GM21360 (cell line): ENCODE results near the gene RBBP8NL.
"Not testable (repeated sequence)": the region's sequence is repeated elsewhere in the genome, so short reads cannot be mapped to it uniquely, and the experiment has no call there.

Experiments used
- ATAC-seq: cut with Tn5 transposase; IDR thresholded peaks from one replicate; pipeline ENCODE4 v1.9.1; 2021; ENCODE audit warnings: mild to moderate bottlenecking, moderate library complexity; ENCODE audit not compliant: unreplicated experiment

The RBBP8NL gene

DNA sequence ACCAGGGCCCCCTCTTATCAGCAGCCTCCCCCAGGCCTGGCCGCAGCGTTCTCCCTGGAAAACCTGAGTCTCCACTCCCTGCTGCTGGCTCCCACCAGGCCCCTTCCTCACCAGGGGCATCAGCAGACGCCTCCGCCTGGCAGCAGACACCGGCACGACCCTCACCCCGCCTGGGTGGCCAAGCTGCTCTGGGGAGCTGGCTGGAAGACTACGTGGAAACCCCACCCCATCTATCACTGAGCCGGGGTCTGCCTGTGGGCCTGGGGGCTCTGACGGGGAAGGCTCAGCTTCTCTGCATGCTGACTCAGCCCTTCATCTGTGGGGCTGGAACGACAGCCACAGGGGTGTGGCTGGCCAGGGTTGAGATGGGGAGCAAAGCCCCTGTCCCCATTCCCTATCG is 19.1 kb upstream of the RBBP8NL start:
- no peak for ATAC-seq

DNA sequence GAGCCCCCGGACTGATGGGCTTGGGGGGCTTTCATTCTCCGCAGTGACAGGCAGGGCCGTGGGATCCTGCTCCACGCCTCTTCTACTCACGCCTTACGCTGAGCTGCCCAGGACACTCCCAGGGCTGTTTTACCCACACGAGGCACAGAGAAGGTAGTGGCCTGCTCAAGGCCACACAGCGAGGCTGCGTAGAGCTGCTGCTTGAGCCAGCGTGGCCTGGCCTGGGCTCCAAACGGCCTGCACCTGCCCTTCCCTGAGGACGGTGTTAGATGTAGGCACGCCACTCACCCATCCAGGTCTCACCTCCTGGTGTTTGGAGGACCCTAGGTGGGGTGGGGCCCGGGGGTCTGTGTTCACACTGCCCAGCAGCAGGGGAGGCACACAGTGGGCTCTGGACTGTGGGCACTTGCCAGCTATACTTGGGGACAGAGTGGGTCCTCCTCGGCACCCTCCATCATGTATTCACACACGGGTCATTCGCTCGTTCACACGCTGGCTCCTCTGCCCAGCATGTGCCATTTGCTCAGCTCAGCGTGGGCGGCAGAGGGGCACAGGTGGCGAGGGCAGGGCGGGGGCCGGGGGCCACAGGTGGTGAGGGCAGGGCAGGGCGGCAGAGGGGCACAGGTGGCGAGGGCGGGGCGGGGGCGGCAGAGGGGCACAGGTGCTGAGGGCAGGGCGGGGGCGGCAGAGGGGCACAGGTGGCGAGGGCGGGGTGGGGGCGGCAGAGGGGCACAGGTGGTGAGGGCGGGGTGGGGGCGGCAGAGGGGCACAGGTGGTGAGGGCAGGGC is 18.4 kb upstream of the RBBP8NL start:
- no peak for ATAC-seq

DNA sequence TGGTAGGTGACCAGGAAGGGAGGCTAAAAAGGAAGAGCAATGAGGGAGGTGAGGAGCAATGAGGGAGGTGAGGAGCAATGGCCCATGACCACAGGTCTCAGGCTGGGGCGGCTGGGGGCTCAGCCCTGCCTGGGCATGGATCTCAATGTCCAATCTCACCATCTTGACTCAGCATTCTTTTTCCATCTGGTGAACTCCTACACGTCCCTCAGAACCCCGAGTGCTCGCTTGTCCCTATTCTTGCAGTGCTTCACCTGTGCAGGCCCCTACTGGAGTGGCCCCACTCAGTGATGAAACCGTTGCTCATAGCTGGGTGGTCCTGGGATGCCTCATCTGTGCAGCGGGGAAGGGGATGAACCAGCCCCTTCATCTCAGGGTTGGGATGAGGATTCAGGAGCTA is 16.9 kb upstream of the RBBP8NL start:
- no peak for ATAC-seq

DNA sequence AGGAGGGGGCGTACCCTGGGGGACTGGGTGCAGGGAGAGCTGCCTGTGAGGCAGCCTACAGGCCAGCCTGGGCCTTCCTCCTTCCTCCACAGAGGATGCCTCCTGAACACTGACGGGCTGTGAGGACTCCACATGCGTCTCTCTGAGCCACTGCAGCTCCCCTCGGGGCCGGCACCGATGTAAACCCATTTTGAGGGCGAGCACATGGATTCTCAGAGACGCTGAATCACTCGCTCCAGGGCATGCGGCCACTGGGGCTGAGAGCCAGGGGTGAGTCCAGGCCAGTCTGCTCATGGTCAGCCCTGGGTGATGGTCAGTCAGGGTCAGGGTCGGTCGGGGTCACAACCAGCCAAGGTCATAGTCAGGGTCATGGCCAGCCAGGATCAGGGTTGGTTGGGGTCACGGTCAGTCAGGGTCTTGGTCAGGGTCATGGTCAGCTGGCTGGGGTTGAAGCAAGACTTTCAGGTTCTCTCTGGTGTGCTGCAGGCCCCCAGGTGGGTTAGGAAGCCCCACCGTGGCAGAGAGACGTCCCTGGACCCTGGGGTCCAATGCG is 14.7 kb upstream of the RBBP8NL start:
- no peak for ATAC-seq

DNA sequence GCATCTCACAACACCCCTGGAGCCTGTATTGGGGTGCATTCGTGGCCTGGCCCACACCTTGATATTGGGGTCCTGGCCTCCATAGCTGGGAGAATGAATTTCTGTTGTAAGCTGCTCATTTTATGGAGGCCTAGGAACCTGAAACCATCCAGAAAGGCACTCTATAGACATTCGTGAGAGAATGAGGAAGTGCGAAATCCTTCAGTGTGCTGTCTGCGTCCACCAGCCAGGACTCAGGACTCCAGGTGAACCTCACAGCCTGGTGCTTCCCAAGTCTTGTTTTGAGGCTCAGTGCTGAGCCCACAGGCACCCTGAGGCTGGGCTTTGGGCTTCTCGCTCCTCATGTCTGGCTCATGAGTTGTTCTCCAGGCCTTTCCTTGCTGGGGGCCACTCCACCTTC is 11.9 kb upstream of the RBBP8NL start:
- no peak for ATAC-seq

DNA sequence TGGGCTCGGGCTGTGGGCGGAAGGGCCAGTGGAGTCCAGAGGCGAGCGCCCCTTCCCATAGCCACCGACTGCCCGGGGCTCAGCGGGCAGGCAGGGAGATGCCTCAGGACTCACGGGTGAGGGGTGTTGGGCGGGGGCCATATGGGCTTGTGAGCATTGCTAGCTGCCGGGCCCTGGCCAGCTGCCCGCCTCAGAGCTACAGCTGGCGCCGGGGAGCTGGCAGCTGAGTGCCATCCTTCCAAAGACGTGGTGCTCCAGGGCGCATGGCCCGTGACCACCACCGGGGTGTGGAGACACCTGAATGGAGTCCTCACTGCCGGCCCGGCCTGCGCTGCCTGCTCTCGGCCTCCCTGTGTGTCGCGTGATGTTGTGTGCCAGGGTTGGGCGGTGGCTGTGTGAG is 10.6 kb upstream of the RBBP8NL start:
- no peak for ATAC-seq

DNA sequence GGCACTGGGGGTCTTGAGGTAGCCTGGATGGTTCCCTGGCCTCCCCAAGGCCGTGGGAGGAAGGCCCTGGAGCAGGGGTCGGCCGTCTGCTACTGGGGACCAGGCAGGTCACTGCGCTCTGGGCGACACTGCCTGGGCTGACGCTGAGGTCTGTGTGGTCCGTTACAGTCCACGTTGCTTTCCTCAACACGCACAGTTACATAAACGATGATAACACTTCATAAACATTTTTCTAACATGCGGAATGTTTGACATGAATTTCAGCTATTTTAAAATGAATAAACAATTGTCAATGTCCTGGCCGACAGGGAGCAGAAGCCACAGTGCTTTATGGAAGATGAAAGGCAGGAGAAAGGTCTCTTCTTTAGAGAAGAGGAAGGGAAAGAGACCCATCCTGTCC is 10.2 kb upstream of the RBBP8NL start:
- no peak for ATAC-seq

DNA sequence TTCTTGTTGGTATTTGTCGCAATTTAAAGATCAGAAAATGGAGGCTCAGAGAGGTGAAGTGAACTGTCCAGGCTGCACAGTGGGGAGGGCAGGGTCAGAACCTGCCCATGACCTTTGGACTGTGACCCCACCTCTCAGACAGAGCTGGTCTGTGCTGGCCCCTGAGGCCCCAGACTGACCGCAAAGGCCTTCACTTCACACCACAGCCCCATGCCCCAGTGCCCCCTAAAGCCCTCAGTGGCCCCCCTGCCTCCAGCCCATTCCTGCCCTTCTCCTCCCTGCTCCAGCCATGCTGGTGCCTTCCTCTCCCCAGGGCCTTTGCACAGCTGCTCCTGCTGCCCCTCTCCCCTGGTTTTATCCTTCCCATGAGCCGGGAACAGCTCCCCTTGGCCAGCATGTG is 9.4 kb upstream of the RBBP8NL start:
- no peak for ATAC-seq

DNA sequence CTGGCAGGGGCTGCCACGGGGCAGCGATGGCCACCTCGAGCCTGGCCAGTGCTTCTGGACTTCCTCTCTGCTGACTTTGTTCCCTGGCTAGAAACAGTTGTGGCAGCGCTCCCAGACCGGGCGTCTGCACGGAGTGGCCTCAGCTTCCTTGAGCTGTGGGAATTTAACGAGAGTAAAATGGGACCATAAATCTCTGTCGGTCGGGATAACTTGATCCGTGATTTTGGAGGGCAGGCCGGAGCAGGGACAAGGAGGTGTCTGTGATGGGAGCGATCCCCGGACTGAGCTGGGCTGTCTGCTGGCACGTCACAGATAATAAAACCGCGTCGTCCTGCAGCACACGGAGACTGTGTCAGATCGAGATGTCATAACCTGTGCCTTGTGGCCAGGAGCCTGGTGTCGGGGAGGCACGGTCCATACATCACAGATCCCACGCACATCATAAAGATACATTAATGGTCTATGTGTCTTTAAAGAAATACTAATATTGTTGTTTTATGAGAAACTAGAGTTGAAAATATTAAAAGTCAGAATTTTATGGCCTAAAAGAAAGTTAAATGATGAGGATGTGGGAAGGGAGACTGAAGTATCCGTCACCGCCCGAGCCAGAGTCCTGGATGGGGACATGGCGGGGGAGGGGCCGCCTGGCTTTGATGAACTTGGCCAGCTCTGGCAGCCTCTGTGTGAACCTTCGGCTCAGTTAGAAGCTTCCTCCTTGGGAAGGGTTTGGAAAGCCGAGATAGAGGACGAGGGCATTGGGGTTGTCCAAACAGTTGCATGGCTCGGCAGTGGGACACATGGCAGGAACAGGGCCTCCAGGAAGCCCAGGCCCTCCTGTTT is 6.5 kb upstream of the RBBP8NL start:
- no peak for ATAC-seq

DNA sequence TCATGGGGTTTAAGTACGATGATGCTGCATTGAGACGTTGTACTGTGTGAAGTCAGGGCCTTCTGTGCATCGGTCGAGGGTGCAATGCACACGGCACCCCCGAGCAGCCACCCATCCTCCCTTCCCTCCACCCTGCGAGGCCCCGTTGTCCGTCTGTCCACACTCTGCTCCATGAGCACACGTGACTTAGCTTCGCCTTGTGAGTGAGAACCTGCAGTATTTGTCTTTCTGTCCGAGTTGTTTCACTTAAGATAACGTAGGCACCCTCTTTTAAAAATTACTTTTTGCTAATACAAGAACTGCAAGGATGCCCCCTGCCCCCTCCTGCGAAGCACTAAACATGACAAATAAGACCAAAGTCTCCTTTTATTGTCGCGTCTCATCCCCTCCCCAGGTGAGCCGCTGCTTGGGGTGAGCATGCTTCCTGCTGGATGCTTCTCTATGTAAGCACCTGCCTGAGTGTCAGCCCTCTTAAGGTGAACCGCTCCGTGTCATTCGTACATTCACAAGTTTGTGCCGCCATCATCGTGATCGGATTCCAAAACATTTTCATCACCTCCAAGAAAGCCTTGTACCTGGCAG is 3.6 kb upstream of the RBBP8NL start:
- no peak for ATAC-seq

DNA sequence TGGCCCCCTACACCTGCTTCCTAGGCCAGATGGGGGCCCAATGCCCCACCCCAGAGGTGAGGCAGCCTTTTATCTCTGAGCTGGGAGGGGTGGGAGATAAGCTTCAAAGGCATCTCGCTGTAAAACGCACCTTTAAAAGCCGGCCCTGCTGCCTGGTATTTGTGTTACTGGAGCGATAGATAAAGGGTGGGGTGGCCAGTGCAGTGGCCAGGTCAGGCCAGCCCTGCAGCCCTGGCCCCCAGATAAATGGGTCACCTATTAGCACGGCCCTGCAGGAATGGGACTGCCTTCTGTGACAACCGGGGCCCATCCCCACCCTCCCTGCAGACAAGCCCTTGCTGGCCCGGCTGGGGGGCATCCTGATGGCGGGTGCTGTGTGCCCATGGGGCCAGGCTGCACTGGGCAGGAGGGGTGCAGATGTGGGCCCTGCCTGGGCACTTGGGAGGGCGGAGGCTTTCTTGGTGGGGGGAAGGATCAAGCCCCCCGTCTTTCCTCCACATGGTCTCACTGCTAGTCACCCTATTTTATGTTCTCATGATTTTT is 3.0 kb upstream of the RBBP8NL start:
- no peak for ATAC-seq

DNA sequence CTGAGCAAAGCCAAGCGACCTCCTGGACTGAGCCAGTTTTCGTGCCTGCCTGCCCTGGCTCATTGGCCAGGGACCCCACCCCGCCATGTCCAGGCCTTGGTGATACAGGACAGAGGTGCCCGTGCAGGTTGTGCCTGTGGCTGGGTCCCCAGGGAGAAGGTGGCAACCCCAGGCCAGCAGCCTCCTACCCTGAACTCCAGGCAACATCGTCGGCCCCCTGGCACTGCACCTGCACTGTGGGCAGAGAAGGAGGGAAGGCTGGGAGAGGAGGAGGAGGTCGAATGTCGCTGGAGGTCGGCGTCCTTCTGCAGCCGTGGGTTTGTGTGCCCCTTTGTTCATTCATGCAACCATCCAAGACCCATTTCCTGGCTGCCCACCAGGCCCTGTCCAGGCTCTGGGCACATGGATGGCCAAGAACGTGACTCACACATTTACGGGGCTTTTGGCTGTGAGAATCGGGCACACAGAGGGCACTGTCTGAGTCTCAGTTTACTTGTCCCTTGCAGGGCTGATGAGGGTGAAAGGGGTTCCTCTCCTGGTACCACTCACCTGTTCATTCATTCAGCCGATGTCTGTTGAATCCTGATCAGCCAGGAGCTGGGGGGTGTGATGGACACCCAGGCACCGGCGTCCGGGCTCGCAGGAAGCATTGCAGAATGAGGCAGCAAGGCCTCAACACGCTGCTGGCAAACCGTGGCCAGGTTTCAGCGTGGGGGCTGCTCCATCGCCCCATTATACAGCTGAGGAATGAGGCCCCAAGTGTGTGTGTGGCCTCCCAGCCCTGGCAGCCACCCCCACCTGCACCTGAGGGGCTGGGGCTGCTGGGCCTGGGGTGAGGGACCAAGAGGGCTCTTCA is 2.3 kb upstream of the RBBP8NL start:
- no peak for ATAC-seq

DNA sequence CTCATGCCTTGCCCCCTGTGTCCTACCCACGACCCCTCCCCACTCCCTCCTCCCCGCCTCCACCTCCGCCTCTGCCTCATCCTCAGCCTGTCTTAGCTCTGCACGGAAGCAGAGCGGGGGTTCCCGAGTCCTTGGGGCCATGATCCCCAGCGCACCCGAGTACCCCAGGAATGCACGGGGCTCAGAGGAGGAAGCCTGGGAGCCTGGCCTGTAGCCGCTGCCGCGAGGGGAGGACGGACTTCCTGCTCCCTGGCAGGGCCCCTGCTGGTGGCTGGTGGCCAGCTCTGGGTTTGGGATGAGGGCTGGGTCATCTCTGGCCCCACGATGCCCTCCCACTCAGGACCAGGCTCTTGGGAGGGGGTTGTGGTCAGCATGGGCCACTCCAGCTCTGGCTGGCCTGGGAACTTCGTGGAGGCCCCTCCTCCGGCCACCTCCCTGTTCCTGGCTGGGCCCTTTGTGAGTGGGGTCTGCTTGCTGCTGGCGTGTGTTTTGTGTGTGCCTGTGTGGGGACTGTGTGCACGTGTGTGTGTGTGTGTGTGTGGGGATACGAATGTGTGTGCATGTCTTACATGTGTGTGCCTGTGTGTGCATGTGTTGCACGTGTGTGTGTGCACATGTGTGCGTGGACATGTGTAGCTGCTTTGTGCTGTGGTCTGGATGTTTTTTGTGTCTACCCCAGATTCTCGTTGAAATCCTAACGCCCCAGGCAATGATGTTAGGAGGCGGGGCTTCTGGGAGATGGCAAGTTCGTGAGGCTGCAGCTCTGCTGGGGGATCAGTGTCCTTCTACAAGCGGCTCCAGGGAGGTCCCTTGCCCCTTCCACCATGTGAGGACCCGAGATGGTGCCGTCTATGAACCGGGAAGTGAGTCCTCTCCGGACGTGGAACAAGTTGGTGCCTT is 1.3 kb upstream of the RBBP8NL start:
- no peak for ATAC-seq

DNA sequence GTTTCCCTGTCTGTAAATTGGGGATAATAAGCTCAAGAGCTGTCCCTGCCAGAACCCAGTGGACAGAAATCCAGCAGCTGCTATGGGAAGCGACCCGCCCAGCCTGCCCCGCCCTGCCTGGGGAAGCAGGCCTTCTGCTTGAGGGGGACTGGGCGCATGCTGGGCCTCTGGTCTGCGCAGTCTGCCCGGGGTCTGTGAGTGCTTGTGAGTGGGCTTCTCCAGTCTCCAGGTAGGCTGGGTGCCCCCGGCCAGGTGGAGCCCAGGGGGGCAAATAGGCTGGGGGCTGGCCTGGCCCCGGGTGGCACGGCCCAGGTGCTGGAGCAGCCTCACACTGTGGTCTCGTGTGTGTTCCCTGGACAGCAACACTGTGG is 648 bp upstream of the RBBP8NL start:
- ATAC-seq, result no peak

DNA sequence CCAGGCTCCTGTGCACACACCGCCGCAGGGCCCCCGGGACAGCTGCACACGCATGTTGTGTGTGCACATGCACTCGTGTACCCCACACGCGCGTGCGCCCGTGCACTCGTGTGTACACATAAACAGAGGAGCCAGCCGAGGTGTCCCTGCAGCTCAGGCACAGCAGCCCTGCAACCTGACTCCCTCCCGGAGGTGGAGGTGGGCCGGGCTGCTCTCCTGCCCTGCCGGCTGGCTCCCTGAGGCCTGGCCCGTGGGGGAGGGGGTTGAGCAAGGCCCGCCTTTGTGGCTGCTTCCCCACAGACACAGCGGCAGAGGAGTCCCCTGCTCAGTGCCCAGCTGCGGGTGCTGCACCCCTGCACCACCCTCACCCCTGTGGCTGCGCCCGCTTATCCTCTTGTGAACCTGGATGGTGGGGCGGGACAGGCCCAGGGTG is 624 bp downstream of the RBBP8NL start:
- ATAC-seq, result no peak

DNA sequence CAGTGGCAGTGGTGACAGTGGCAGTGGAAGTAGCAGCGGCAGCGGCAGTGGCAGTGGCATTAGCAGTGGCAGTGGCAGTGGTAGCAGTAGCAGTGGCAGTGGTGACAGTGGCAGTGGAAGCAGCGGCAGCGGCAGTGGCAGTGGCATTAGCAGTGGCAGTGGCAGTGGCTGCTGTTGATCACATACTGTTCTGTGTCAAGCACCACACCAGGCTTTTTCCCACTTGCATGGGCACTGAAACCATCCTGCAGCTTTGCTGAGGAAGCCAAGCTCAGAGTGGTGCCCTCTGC is 1.3 kb downstream of the RBBP8NL start:
- not testable (repeated sequence) for ATAC-seq

DNA sequence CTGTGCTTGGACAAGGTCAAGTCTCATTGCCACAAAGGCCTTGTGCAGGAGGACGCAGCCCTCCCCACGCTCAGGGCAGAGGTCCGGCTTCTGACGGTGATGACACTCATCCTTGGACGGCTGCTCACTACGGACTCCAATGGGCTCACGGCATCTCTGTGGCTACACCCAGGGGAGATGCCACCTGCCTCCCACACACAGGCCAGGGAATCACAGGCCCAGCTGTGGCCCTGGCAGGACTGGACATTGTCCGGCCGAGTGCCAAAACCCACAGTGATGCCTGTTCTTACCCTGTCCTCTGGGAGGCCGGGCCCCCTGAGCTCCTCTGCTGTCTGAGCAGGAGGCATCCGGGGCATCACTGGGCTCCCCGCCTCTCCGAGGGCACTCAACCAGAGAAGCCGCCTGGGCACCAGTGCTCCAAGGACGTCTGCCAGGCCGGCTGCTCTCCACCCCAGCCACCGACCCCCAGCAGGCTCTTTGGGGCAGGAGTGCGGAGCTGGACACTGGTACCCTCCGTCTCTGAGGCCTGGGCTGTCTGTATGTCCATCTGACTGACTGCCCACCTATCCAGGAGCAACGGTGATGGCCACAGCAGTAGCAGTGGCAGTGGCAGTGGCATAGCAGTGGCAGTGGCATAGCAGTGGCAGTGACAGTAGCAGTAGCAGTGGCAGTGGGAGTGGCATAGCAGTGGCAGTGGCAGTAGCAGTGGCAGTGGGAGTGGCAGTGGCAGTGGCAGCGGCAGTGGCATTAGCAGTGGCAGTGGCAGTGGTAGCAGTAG is 1.9 kb downstream of the RBBP8NL start:
- ATAC-seq, result no peak

DNA sequence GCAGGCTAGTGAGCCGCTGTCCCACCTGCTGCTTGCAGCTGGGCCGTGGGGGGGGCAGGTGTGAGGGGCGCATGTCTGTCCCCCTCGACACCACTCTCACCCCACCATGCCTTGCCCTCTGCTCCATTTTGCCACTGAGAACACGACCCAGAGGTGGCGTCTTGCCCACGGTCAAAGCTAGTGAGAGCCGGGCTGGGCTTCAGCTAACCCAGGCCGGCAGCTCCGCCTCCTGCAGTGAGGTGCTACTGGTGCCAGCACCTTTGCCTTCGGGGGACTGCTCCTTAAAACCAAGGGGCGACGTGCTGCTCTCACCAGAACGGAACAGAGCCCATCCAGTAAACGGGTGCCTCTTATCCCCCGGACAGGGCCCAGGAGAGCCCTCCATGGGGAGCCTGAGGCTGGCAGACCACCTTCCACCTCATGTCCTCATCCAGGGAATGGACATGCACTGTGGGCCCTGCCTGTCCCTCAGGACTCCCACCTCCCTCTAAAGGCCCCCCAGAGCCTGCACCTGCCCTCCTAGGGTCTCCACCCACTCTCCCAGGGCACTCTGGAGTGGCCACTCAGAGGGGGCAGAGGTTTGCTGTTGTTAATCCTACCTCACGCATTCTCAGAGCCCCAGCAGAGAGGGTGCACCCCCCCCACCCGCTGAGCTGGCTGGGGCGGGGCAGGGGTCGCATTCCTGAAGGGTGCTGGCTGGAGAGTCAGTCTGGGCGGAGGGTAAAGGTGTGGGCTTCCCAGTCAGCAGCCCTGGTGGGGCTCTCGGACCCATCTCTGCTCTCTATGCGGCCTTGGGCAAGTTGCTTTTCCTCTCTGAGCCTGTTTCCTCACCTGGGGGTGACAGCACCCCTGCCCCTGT is 2.9 kb downstream of the RBBP8NL start:
- no peak for ATAC-seq
